ENCODE measurements around the gene RASGEF1B.

Gene RASGEF1B

DNA sequence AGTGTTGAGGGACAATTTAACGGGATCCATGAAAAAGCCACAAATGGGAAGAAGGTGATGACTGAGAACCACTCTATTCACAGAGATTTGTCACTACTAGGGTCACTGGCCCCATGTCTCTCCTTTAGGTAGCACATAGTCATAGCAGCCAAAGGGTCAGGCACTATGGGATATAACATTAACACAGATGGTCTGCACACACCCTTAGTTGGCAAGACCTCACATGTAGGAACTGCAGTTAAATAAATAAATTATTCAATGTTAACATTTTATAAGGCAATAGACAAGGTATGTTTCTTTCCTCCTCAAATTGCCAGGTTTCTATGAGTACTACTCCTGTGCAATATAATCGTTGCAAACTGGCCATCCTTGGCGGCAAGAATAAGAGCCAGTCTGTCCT, 10.9 kb downstream of the RASGEF1B start:
- no peak for DNase-seq

DNA sequence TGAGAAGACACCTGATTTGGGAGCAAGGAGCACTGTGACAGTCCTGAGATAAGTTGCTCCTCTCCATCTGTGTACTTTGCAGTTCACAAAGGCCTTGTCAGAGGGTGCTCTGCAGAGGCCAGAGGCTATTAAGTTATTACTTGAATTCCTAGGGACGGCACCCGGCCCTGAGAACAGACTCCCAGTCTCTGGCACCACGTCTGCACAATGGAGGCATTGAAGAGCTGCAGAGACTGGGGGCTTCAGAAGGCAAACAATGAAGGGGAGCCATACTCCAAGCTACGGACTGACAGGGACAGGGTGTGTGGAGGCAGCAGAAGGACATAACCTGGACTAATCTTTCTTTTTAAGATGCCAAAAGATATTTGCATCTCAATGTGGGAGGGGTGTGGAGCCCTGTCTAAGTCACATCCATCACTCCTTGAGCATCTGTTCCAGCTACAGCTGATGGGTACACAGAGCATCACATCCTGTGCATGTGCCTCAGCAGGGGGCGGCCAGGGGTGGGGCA, 11.5 kb downstream of the RASGEF1B start:
- peak in 1 of 2 experiments; percentile 47 for DNase-seq

- DNase-seq: peak in 1 of 2 experiments; percentile 51
These were observed 12.5 kb downstream of the RASGEF1B start for GRCh38 chr4:81459228-81459627.

- no peak for DNase-seq
These were observed 13.7 kb downstream of the RASGEF1B start for GRCh38 chr4:81457921-81458520.

- DNase-seq: no peak
These were observed 14.4 kb downstream of the RASGEF1B start for GRCh38 chr4:81457345-81457744.

- DNase-seq: no peak
These were observed 15.8 kb downstream of the RASGEF1B start for GRCh38 chr4:81455897-81456296.

GRCh38 chr4:81454948-81455347, 16.8 kb downstream of the RASGEF1B start:
- DNase-seq: no peak

DNA sequence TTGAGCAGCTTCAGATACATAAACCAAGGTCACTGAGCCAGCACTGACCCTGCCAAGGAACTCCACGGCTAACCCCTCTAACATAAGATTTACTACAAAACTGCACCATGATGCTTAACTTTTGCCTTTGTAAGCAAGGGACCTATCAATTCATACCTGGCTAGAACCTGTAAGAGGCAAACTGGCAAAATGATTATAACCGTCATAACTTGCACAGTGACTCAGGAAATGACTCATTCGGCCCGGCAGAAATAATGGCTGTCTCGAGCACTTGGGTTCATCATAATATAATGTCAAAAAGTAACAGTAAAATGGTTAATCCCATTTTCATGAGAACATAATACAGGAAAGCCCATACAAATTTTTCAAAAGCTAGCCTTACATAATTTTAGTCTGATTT, 17.2 kb downstream of the RASGEF1B start:
- no peak for DNase-seq

DNA sequence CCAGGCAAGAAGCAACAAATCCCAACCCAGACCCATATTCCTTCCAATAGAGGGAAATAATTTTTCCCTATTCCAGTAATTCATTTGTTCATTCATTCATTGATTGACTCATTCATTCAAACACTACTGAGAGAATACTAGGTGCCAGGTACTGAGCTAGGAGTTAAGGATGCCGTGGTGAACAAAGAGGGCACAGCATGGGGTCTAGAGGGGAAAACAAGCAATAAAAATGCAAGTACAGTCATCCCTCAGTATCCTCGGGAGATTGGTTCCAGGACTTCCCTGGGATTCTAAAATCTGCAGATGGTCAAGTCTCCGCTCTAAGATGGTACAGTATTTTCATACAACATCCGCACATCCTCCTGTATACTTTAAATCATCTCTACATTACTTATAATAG, 18.7 kb downstream of the RASGEF1B start:
- no peak for DNase-seq

- DNase-seq: no peak
These were observed 19.2 kb downstream of the RASGEF1B start for GRCh38 chr4:81452452-81453006.

GRCh38 chr4:81449015-81449414, 22.7 kb downstream of the RASGEF1B start:
- no peak for DNase-seq

DNA sequence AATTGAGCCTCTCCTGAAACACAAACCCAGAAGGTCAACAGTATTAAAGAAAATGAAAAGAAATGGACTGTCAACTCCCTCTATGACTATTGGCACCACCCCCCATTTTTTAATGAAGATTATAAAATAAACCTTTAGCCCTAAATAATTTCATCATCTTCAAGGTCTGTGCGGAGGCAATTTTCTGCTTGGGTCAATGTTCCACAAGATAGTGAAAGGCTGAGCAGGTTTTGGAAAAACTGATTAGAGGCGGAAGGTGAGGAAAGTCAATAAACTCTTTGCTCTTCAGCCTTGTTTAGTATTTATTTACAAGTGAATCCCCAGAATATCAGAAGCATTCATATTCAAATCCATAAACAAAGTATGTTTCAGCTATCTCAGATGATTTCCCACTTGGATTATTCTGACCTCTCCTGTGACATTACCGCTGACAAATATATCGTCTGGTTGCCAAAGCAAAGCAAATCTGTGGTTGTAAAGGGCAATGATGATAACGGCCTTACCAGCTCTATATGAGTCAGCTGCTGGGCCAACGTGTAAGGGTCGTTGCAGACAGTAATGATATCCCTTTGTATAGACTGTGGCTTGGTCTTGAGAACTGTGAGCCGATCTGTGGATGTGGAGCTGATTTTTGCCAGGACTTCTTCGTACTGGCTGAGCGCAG, 24.0 kb downstream of the RASGEF1B start:
- DNase-seq: no peak

DNA sequence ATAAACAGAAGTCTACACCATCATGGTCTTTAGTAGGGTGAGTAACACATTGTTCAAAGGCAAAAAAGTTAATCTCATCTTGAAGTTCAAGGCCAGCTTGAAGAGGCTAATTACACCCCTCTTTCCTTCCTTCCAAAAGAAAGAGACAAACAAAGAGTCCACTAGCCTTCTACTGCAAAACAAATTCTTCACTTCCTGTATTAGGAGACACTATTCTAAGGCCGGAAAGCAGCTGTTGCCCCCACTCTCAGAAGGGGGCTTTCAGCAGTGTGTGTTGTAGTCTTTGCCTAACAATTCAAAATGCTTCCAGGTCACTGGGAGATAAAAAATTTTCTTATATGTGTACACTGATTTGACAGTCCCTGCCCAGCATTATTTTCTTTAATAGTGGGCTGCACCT, 25.1 kb downstream of the RASGEF1B start:
- DNase-seq: no peak

DNA sequence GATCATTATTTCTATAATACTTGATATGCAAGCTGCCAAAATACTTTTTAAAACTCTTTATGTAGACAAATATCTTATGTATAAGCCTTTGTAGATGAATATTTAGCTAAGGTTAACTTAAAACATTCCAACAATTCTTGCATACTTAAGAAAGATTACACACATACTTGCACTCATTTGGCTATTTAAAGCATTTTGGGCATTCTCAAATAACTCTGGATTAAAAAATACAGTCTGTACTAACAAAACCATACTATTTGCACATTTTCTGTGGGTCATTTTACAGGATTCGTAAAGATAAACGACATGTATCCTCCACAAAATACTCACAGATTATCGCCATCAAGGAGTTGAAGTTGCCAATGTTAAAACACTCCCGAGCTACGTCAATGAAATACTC, 26.5 kb downstream of the RASGEF1B start:
- DNase-seq: no peak

DNA sequence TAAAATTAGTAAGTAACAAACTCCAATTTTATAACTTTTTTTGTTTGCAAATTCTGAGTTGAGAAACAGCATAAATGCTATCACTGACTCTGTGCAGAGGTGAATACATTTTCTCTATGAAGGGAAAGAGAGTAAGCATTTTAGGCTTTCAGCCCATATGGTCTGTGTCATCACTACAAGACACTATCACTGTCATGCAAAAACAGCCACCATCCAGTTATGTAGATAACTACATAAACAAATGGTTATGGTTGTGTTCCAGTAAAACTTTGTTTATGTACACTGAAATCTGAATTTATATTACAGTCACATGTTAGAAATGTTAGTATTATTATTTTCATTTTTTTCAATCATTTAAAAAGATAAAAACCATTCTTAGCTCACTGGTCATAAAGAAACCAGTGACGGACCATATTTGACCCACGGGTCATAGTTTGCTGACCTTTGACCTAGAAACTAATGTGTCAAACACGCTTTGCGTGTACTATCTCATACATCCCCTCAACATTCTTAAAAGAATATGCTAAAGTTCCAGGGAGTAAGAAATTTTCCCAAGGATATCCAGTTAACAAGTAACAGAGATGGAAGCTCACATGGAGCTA, 29.1 kb downstream of the RASGEF1B start:
- DNase-seq: no peak

GRCh38 chr4:81440949-81441348, 30.8 kb downstream of the RASGEF1B start:
- no peak for DNase-seq

DNA sequence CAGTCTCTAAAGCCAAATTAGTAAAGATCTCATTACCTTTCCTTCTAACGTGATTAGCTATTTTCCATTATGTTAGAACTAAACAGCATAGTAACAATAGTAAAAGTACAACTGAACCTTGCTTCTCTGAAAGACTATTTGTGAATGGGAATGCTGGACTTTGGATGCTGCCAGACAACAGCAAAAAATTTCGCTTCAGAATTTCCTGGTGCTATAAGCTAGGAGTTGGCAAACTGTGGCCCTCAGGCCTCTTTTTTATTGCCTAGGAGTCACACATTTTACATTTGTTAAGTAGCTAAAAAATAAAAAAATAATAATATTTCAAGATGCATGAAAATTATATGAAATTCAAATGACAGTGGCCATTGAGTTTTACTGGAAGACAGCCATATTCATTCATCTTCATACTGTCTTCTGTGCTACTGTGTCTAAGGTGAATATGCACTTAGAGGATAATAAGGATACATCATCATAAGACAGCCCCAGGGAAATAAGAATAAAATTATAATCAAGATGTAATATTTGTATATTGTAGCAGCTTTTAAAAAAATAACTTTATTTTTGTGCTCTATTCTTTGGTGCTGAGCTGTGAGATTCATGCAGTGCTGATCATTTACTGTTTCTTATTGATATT, 34.6 kb downstream of the RASGEF1B start:
- DNase-seq: no peak

GRCh38 chr4:81436096-81436495, 35.6 kb downstream of the RASGEF1B start:
- DNase-seq: no peak

DNA sequence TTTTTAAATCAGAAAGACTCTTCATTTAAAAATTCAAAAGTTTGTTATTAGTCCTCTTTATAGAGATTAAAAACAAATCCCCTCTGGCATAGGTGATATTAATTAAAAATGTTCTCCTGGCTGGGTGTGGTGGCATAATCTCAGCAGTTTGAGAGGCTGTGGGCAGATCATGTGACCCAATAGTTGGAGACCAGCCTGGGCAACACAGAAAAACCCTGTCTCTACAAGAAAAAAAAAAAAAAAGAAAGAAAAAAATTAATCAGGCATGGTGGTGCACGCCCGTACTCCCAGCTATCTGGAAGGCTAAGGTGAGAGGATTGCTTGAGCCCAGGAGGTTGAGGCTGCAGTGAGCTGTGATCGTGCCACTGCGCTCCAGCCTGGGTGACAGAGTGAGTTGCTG, 38.9 kb downstream of the RASGEF1B start:
- DNase-seq: no peak

DNA sequence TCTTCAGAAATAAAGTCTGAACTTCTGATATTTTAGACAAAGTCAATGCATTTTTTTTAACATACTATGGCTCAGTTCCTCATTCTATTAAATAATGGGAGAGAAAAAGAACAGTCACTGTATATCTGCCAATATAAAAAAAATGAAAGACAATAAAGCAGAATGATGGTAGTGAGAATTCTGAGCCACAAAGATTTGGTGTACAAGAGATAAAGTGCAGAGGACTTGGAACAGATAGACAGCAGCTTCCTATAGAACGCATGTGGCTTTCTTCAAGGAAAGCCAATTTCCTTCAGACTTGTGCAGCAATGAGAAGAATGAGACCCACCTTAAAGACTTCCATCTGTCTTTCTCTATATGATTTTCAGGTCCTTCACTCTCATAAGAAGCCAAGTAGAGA, 39.7 kb downstream of the RASGEF1B start:
- DNase-seq: no peak

GRCh38 chr4:81429607-81430006, 42.1 kb downstream of the RASGEF1B start:
- DNase-seq: no peak

DNA sequence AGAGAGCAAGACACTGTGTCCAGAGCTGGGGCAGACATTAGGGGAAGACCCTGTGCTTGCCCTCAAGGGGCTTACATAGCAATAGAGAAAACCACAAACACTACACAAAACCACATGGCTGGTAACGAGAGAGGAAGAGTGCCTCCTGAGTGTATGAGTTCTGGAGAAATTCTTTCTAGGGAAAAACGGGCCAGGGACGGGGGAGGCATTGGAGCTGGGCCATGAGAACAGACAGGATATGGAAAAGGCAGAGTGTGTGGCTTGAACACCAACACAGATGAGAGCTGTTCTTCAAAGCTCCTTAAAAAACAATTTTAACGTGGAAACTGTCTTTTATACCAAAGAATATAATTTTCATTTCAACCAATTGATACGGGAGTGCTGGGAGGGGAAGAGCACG, 42.7 kb downstream of the RASGEF1B start:
- DNase-seq: no peak

DNA sequence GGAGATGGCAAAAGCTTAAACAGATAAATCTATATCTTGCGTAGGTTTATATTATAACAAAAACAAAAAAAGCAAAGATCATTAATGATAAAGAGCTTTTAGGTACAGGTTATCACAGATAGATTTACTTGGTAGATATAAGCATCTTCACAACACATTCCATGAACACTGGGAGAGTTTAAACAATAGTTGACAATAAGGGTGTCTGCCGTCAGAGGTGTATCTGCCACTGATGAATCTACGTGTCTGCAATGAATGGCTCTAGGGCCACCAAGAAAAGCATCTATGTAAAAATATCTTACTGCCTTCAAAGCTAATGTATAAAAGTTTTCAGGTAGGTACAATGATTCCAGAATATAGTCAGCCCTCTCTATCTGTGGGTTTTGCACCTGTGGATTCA, 43.7 kb downstream of the RASGEF1B start:
- no peak for DNase-seq

Data from NCI-H187 (cell line).